ENCODE results near the gene MACROH2A2.
"Not testable (repeated sequence)": the region's sequence is repeated elsewhere in the genome, so short reads cannot be mapped to it uniquely, and the experiment has no call there.

The MACROH2A2 gene

DNA sequence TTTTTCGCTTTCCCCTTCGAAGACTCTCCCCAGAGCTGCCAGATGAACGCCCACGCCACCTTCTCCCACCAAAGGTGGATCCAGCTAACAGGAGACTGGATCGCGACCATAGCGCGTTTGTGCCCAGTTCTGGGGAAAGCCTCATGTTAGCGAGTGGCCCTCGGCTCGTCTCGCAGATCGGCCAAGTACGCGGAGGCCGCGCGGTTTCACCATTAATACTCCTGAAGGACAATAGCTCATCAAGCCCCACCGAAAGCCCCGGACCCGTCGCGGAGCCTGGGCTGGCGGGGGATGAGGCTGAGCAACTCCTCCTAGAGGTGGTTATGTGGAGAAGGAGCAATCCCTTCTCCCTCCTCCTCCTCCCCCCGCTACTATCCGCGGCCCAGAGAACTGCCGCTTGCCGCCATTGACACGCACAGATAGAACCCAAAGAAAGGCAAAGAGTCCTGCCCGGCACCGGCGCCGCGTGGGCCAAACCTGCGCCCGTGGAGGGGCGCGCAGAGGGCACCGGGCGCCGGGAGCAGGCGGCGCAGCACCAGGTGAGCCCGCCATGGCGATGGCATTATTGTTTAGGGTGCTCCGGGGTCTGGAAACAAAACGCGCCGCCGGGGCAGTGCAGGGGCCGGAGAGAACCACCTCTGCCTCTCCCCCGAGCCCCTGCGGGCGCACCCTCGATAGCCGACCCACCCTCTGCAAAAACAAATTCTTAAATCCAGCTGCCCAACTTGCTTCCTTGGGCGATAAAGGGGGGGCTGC is at the start of gene MACROH2A2:
MACROH2A2 (plus strand) TSS at position 385 of the 756 bp plus-strand sequence. CDS start 22,813 bp downstream, outside the sequence.
- no peak for DNase-seq (ENCODE audit: insufficient read length, low spot score)
- no peak for FAIRE-seq

DNA sequence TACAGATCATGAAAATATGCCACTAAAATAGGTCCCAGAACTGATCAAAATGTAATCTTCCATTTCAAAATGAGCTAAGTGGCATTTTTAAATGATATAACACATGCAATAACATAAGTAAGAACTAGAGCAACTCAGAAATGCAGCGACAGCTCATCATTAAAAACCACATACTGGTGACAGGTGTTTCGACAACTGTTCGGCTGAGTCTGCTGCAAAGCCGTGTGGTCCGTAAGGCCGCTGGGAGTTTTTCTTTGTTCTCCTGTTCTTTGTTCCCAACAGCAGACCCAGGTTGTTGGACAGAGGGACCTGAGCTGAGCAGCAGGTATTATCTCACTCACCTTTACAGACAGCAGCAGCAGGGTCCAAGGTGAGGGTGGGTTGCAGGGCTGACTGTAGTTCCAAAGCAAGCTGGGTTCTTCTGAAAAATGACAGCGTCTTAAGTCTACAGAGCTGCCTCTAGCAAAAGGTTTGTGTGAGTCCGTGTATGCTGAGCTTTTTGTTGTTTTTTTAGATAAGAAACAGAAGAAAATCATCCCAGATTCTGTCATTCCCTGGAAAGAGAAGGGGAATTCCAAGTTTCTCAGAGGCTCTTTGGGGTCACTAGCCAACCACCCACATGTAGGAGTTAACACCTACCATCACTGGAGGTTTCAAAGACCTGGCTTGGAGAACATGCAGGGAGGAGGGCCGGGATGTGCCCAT is 45.4 kb upstream of the MACROH2A2 start:
- DNase-seq (ENCODE audit: insufficient read length, low spot score) = no peak
- FAIRE-seq = no peak

- no peak for FAIRE-seq
- no peak for DNase-seq (ENCODE audit: insufficient read length, low spot score)
Observed at GRCh38 chr10:70031215-70031614, 21.4 kb upstream of the MACROH2A2 start.

- FAIRE-seq (no peak), DNase-seq (ENCODE audit: insufficient read length, low spot score) (no peak)
Observed at GRCh38 chr10:70032667-70033289, 19.9 kb upstream of the MACROH2A2 start.

DNA sequence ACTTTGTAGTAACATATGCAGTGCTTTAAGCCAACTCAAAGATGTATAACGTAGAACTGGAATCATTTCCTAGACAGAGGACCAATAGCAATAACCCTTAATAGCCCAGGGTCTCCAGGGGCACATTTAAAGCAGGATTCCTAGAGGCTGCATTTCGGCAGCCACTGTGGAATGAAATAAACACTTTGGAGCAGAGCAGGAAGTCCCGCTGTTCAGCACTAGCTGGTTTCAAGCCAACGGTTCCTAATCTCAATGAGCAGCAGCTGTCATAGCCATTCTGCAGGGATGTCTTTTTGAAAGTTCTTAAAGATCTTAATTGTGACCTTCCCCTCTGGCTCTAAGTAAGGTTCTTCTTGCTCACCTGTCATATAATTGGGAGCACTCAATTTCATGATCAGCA is 18.4 kb upstream of the MACROH2A2 start:
- FAIRE-seq (no peak), DNase-seq (ENCODE audit: insufficient read length, low spot score) (no peak)

GRCh38 chr10:70035531-70035930 is 17.1 kb upstream of the MACROH2A2 start:
- DNase-seq (ENCODE audit: insufficient read length, low spot score) (no peak), FAIRE-seq (no peak)

- no peak for FAIRE-seq
- no peak for DNase-seq (ENCODE audit: insufficient read length, low spot score)
Observed at GRCh38 chr10:70038923-70039322, 13.7 kb upstream of the MACROH2A2 start.

- FAIRE-seq = no peak
Observed at GRCh38 chr10:70041016-70041415, 11.6 kb upstream of the MACROH2A2 start.

DNA sequence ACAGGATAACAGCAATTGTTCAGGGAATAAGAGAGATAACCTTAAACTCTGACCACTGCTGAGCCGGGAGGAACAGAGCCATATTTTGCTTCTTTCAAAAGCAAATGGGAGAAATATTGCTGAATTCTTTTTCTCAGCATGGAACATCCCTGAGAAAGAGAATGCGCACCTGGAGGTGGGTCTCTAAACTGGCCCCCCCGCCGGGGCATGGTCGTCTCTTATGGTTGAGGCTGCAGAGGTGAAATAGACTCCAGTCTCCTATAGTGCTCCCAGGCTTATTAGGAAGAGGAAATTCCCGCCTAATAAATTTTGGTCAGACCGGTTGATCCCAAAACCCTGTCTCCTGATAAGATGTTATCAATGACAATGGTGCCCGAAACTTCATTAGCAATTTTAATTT is 10.9 kb upstream of the MACROH2A2 start:
- DNase-seq (ENCODE audit: insufficient read length, low spot score); FAIRE-seq: not testable (repeated sequence)

More at GRCh38 chr10:70041016-70041415, 11.6 kb upstream of the MACROH2A2 start:
- DNase-seq (ENCODE audit: insufficient read length, low spot score) = no peak

DNA sequence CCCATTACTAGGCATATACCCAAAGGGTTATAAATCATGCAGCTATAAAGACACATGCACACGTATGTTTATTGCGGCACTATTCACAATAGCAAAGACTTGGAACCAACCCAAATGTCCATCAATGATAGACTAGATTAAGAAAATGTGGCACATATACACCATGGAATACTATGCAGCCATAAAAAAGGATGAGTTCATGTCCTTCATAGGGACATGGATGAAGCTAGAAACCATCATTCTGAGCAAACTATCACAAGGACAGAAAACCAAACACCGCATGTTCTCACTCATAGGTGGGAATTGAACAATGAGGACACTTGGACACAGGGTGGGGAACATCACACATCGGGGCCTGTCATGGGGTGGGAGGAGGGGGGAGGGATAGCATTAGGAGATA is 5.6 kb upstream of the MACROH2A2 start:
- DNase-seq (ENCODE audit: insufficient read length, low spot score); FAIRE-seq: not testable (repeated sequence)

DNA sequence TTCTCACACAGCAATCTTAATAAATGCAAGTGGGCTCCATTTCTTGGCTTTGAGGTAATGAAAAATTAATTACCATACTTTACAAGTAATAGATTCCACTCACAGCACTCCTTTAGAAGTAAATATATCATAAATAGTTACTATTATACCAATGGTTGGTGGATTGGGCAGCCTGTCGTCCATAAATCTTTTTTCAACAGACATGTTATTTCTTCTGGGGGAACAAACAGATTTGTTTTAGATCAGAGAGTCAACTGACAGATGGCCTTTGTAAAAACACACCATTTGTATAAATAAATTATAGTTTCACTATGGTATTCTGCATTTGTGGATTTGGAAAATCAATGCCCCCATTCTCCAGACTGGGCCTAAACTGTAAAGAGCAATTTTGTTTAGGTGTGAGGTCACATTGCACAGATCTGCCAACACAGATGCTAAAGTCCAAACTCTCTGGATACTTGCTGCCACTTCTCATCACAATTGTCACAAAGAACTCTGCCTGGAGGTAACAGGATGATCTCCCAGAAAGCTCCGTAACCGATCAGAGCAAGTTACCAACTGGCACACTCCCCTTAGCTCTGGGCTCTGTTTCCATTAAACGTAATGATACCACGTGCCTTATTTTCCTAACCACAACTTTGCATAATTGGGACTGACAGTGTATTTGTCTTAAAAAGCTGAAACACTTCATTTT is 4.5 kb upstream of the MACROH2A2 start:
- FAIRE-seq = no peak

DNA sequence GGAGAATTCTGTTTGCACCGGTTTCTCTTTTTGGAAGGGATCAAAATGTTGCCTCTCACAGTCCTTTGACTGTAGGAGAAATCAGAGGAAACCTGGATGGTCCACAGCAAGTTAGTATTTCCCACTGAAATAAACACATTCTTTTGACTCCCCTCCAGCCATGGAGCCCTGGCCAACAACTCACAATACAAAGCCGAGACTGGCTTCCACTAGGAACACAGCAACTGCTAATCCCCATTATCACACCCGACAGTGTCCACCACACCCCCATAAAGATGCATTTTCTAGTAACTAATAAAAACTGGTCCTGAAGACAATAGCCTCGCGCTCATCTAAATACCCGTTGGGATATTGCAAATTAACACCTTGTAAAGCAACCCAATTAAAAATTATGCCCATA is 798 bp upstream of the MACROH2A2 start:
- FAIRE-seq = no peak

More for the DNA sequence above, 4.5 kb upstream of the MACROH2A2 start:
- DNase-seq (ENCODE audit: insufficient read length, low spot score) = no peak

DNA sequence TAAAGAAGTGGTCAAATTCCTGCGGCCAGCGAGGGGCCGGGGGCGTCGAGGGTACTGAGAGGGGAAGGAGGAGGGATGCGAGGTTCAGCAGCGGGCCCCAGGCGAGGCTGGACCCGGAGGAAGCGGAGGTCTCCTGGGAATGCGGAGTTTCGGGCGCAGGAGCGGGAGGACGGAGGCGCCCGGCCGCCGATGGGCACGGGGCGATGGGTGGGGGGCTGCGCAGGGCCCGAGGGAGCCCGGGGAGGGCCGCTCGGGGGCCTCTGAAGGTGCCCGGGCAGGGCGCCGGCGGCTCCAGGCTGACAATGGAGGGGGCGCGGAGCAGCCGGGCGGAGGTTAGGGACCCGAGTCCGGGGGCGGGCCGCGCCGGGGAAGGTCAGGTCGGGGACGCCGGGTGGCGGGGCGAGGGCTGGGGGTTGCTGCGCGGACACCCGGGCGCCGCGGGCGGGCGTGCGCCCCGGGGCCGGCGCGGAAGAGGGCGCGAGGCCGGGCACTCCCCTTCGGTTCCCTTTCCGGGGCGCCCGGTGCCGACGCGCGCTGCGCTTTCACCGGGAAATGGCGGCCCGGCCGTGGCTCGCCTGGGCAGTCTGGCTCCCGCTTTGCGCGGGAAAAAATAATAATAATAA is 683 bp downstream of the MACROH2A2 start:
- FAIRE-seq (no peak), DNase-seq (ENCODE audit: insufficient read length, low spot score) (no peak)

More for the DNA sequence above, 798 bp upstream of the MACROH2A2 start:
- no peak for DNase-seq (ENCODE audit: insufficient read length, low spot score)

DNA sequence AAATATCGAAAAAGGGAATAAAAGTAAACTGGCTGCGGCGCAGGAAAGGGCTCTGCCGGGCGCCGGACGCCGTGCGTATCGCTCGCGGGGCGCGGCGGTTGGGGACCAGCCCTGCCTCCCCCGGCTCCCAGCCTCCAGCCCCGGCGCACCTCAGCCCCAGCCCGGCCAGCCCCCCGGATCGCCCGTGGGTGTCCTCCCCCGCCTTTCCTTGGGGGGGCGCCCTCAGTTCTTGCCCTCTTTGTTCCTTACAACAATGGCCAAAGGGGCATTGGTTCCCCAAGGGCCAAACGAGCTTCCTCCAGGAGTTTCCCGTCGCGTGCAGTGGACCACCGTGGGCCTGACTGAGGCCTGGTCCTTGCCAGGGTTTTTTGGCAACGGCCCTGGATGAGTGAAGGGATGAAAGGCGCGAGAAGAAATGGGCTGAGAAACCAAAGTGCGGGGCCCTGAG is 1.2 kb downstream of the MACROH2A2 start:
- FAIRE-seq (no peak), DNase-seq (ENCODE audit: insufficient read length, low spot score) (no peak)

DNA sequence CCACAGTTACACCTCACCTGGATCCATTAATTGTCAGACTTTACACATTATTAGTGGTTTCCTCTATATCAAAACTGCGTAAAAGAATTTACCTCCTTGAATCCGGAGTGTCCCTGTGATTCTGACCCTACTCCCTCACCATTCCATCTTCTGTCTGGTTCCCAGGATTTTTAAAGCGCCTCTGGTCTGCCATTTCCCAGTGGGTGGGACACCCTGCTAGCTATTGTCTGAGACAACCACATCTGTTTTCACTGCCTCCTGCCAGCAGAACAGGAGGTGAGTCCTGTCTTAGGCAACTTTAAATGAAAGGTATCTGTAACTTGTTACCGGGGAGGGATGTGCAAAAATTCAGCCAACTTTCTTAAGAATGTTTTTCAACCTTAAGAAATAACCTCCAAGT is 2.3 kb downstream of the MACROH2A2 start:
- FAIRE-seq (no peak), DNase-seq (ENCODE audit: insufficient read length, low spot score) (no peak)

- DNase-seq (ENCODE audit: insufficient read length, low spot score) (no peak), FAIRE-seq (no peak)
Observed at GRCh38 chr10:70055550-70055949, 2.9 kb downstream of the MACROH2A2 start.

GRCh38 chr10:70057306-70057705 is 4.7 kb downstream of the MACROH2A2 start:
- FAIRE-seq (no peak), DNase-seq (ENCODE audit: insufficient read length, low spot score) (no peak)

GRCh38 chr10:70060389-70060788 is 7.7 kb downstream of the MACROH2A2 start:
- no peak for FAIRE-seq
- DNase-seq (ENCODE audit: insufficient read length, low spot score) = no peak

- DNase-seq (ENCODE audit: insufficient read length, low spot score) (no peak), FAIRE-seq (no peak)
Observed at GRCh38 chr10:70063418-70064098, 10.9 kb downstream of the MACROH2A2 start.

DNA sequence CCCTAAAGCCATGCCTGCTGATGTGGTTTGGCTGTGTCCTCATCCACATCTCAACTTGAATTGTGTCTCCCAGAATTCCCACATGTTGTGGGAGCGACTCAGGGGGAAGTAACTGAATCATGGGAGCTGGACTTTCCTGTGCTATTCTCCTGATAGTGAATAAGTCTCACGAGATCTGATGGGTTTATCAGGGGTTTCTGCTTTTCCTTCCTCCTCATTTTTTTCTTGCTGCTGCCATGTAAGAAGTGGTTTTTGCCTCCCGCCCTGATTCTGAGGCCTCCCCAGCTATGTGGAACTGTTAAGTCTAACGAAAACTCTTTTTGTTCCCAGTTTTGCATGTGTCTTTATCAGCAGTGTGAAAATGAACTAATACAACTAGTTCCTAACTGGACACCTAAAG is 11.8 kb downstream of the MACROH2A2 start:
- no peak for DNase-seq (ENCODE audit: insufficient read length, low spot score)
- FAIRE-seq = no peak

Measured in GM19239 (cell line).